ENCODE data around the gene CINP.

GRCh38 chr14:102320033-102320660 lies 42.5 kb downstream of the CINP start:
- TF ChIP-seq CTCF (IDR thresholded peaks at IDR 0.05): no peak
- no peak for TF ChIP-seq POLR2A (IDR thresholded peaks at IDR 0.05)
